Cardiac fibroblast (primary cell): ENCODE measurements around the gene UBA6.

Source experiments
- DNase-seq, 2 donors: peaks; one replicate each; pipeline versions ENCODE4 v3.0.0 to v3.0.0-alpha.2; 2010; ENCODE audit warnings: low read depth in 2 of 2
- H3K4me3 ChIP-seq, 2 donors: replicated peaks in 1 of 2; 1 replicate in 1 of 2; 2 replicates in 1 of 2; pipeline ENCODE4 v1.5.1; 2011; ENCODE audit warnings: low read depth in 2 of 2, low read length in 2 of 2, mild to moderate bottlenecking in 2 of 2, moderate library complexity in 1 of 2
- TF ChIP-seq, protein P1 (sequence below): IDR thresholded peaks from one replicate; pipeline ENCODE4 v1.5.1; 2011; ENCODE audit warnings: low read depth, mild to moderate bottlenecking, low read length, inconsistent platforms

UBA6 gene

GRCh38 chr4:67680581-67681222 lies 20.3 kb downstream of the UBA6 start:
- DNase-seq: peak; percentile 16 to 84

GRCh38 chr4:67678612-67679011 lies 22.3 kb downstream of the UBA6 start:
- TF ChIP-seq, protein P1, sequence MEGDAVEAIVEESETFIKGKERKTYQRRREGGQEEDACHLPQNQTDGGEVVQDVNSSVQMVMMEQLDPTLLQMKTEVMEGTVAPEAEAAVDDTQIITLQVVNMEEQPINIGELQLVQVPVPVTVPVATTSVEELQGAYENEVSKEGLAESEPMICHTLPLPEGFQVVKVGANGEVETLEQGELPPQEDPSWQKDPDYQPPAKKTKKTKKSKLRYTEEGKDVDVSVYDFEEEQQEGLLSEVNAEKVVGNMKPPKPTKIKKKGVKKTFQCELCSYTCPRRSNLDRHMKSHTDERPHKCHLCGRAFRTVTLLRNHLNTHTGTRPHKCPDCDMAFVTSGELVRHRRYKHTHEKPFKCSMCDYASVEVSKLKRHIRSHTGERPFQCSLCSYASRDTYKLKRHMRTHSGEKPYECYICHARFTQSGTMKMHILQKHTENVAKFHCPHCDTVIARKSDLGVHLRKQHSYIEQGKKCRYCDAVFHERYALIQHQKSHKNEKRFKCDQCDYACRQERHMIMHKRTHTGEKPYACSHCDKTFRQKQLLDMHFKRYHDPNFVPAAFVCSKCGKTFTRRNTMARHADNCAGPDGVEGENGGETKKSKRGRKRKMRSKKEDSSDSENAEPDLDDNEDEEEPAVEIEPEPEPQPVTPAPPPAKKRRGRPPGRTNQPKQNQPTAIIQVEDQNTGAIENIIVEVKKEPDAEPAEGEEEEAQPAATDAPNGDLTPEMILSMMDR: no peak
- H3K4me3 ChIP-seq: no peak overlapping the region
- no peak for DNase-seq

More at GRCh38 chr4:67680581-67681222, 20.3 kb downstream of the UBA6 start:
- H3K4me3 ChIP-seq: no peak overlapping the region
- TF ChIP-seq, protein P1: no peak

DNA sequence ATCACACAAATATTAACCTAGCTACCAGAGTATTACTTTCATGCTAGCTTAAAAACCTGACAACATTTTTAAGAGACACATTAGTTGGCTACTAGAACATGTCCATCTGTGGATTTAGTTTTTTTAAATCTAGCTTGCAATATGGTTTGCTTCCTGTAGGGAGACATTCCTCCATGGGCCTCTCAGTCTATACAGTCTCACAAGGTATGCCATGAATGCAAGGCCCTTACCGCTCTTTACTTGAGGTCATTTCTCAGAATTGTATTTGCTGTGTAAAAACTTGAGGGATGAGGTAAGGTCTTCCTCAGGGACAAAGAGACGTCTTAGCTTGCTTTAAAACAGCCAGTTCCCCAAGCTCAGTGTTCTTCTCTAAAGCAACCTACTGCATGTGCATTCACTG lies 26.9 kb downstream of the UBA6 start:
- DNase-seq: no peak
- TF ChIP-seq, protein P1: no peak
- no peak overlapping the region for H3K4me3 ChIP-seq

DNA sequence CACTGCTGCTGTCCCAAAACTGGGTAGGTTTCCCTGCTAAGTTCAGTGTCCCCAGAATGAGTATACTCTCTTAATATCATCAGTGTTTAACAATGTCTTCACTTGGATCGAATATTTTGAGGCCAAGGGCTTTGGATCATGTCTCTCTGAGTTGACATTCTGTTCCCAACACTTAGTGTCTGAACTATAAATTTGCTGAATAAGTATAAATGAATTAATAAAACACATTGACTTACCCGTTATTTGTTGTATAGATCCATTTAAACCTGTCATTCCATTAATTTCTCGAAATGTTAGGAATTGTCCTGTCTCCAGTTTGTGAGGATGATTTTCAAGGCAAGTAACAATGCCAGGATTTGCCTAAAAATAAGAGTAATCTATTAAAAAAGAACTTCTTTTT lies 32.6 kb downstream of the UBA6 start:
- TF ChIP-seq, protein P1: no peak
- no peak overlapping the region for H3K4me3 ChIP-seq
- DNase-seq: no peak

DNA sequence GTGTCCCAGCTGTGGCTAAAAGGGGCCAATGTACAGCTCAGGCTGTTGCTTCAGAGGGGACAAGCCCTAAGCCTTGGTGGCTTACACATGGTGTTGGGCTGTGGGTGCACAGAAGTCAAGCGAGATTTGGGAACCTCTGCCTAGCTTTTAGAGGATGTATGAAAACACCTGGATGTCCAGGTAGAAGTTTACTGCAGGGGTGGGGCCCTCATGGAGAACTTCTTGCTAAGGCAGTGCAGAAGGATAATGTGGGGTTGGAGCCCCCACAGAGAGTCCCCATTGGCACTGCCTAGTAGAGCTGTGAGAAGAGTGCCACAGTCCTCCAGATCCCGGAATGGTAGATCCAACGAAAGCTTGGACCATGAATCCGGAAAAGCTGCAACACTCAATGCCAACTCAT lies 40.5 kb downstream of the UBA6 start:
- TF ChIP-seq, protein P1: no peak
- H3K4me3 ChIP-seq: no peak overlapping the region
- DNase-seq: no peak

DNA sequence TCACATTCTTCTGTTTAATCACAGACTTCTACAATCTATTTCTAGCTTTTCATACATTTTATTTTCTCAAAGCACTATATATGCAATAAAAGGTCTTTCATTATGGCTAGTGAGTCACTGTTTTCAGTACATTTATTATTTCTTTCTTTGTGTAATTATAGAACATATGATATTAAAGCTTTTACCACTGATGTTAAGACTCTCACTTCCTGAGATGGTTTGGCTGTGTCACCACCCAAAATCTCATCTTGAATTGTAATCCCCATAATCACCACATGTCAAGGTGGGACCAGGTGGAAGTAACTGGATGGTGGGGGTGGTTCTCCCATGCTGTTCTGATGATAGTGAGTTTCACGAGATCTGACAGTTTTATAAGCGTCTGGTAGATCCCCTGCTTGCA lies 41.9 kb downstream of the UBA6 start:
- DNase-seq: no peak
- TF ChIP-seq, protein P1: no peak
- no peak overlapping the region for H3K4me3 ChIP-seq

- no peak overlapping the region for H3K4me3 ChIP-seq
- no peak for DNase-seq
Observed at GRCh38 chr4:67658302-67658701, 42.7 kb downstream of the UBA6 start.

More at GRCh38 chr4:67658302-67658701, 42.7 kb downstream of the UBA6 start:
- TF ChIP-seq, protein P1: no peak
